H1 (cell line): ENCODE data around the gene ZNF598. TPM values are rescaled to one million over a fixed set of nuclear protein-coding genes. Genes with fewer than 3 reads are reported as not detected.
A peak's percentile ranks its signal among the peaks of the same experiment; 100 is the strongest.

Experiments used
- CTCF ChIA-PET: fragments of 300-600 bp; sonication (Branson Sonifier 250); formaldehyde crosslinking; loops from one replicate; lab custom pipeline; 2021; ENCODE audit not compliant: partially characterized antibody; lab: Charles Lee
- POLR2A ChIA-PET: fragments of 300-600 bp; sonication (Branson Sonifier 250); formaldehyde crosslinking; loops from one replicate; lab custom pipeline; 2021; ENCODE audit warnings: inconsistent platforms; ENCODE audit not compliant: partially characterized antibody; lab: Charles Lee
- DNase-seq, 2 experiments: peaks; one replicate each; pipeline versions ENCODE4 v3.0.0 to v3.0.0-alpha.2; 2010 to 2022; ENCODE audit warnings: low spot score in 2 of 2, low read depth in 1 of 2, mixed read lengths in 1 of 2
- FAIRE-seq: peaks from 2 replicates; lab custom pipeline; 2011; peaks lifted over from hg19 to GRCh38; lab: Jason Lieb, UNC
- H2AFZ ChIP-seq: 2 replicates; pipeline ENCODE4 v1.8.1; 2012; ENCODE audit warnings: low read length, inconsistent platforms
- H2AK5ac ChIP-seq: 2 replicates; pipeline ENCODE4 v1.6.1; 2013; ENCODE audit warnings: low read depth, low read length
- H2BK120ac ChIP-seq: replicated peaks from 2 replicates; pipeline ENCODE3; 2013; ENCODE audit warnings: low read depth, low read length, inconsistent platforms
- H2BK12ac ChIP-seq: 2 replicates; pipeline ENCODE4 v1.6.1; 2013; ENCODE audit warnings: low read depth, low read length
- H2BK15ac ChIP-seq: 2 replicates; pipeline ENCODE4 v1.6.1; 2013; ENCODE audit warnings: low read length
- H2BK20ac ChIP-seq: 2 replicates; pipeline ENCODE4 v1.6.1; 2013; ENCODE audit warnings: low read length
- H2BK5ac ChIP-seq: 2 replicates; pipeline ENCODE4 v1.6.1; 2013; ENCODE audit warnings: low read depth, low read length
- H3K14ac ChIP-seq: 2 replicates; pipeline ENCODE4 v1.6.1; 2013; ENCODE audit warnings: inconsistent platforms; ENCODE audit not compliant: insufficient read length
- H3K18ac ChIP-seq: 2 replicates; pipeline ENCODE4 v1.6.1; 2013; ENCODE audit warnings: low read length; ENCODE audit errors: extremely low read depth
- H3K23ac ChIP-seq: 2 replicates; pipeline ENCODE4 v1.6.1; 2013; ENCODE audit warnings: inconsistent platforms; ENCODE audit not compliant: insufficient read length
- H3K23me2 ChIP-seq: 2 replicates; pipeline ENCODE4 v1.6.1; 2013; ENCODE audit warnings: low read depth, low read length
- H3K27ac ChIP-seq: 2 replicates; pipeline ENCODE4 v1.6.1; 2011; ENCODE audit warnings: low read depth, low read length, inconsistent platforms
- H3K27me3 ChIP-seq, 4 experiments: replicated peaks in 1 of 4; 1 replicate in 1 of 4; 2 replicates in 3 of 4; pipeline versions ENCODE4 v1.6.1 to v1.8.1; 2011 to 2013; ENCODE audit warnings: low read length in 3 of 4, mild to moderate bottlenecking in 3 of 4, inconsistent platforms in 2 of 4, mixed read lengths in 2 of 4, moderate library complexity in 1 of 4; ENCODE audit not compliant: control insufficient read depth in 3 of 4, insufficient read depth in 3 of 4; ENCODE audit errors: extremely low read depth in 1 of 4
- H3K36me3 ChIP-seq, 4 experiments: 2 replicates each; pipeline versions ENCODE4 v1.6.1 to v1.8.1; 2011 to 2013; ENCODE audit warnings: mild to moderate bottlenecking in 4 of 4, low read length in 3 of 4, moderate library complexity in 2 of 4, control low read depth in 1 of 4, inconsistent platforms in 1 of 4; ENCODE audit not compliant: insufficient read depth in 4 of 4, control insufficient read depth in 2 of 4
- H3K4ac ChIP-seq: replicated peaks from 2 replicates; pipeline ENCODE3; 2013; ENCODE audit warnings: low read length, low read depth, mixed read lengths, inconsistent platforms; ENCODE audit not compliant: insufficient read length
- H3K4me1 ChIP-seq, 4 experiments: replicated peaks in 1 of 4; 1 replicate in 1 of 4; 2 replicates in 3 of 4; pipeline versions ENCODE4 v1.6.1 to v1.8.1; 2011 to 2013; ENCODE audit warnings: low read length in 3 of 4, inconsistent platforms in 2 of 4, mixed read lengths in 1 of 4; ENCODE audit not compliant: insufficient read depth in 4 of 4, control insufficient read depth in 3 of 4
- H3K4me2 ChIP-seq, 2 experiments: 2 replicates each; pipeline versions ENCODE4 v1.6.1 to v1.8.1; 2011 to 2013; ENCODE audit warnings: low read depth in 2 of 2, low read length in 2 of 2, control low read depth in 1 of 2, inconsistent platforms in 1 of 2, mild to moderate bottlenecking in 1 of 2; ENCODE audit not compliant: insufficient read depth in 1 of 2
- H3K4me3 ChIP-seq, 4 experiments: fragments of 200-600, 300-600 bp in 1 of 4; sonication (generic), shearing (Covaris generic), sonication (Bioruptor Twin) in 1 of 4; 2 replicates each; pipeline versions ENCODE4 v1.5.1 to v1.8.1; 2011 to 2016; ENCODE audit warnings: low read length in 4 of 4, low read depth in 3 of 4, control low read depth in 2 of 4, inconsistent platforms in 2 of 4, mild to moderate bottlenecking in 2 of 4, mixed read lengths in 1 of 4, moderate library complexity in 1 of 4; ENCODE audit not compliant: insufficient read depth in 2 of 4; ENCODE audit errors: extremely low read depth in 1 of 4
- H3K56ac ChIP-seq: replicated peaks from 2 replicates; pipeline ENCODE3; 2013; ENCODE audit warnings: low read depth, mild to moderate bottlenecking, mixed read lengths, low read length, inconsistent platforms; ENCODE audit not compliant: insufficient read length
- H3K79me1 ChIP-seq: 2 replicates; pipeline ENCODE4 v1.6.1; 2013; ENCODE audit warnings: low read depth, low read length, control low read depth
- H3K79me2 ChIP-seq, 2 experiments: 2 replicates each; pipeline versions ENCODE4 v1.6.1 to v1.8.1; 2012 to 2013; ENCODE audit warnings: low read length in 2 of 2, mild to moderate bottlenecking in 2 of 2, inconsistent platforms in 1 of 2; ENCODE audit not compliant: insufficient read depth in 2 of 2, control insufficient read depth in 1 of 2
- H3K9ac ChIP-seq, 4 experiments: replicated peaks in 1 of 4; 1 replicate in 1 of 4; 2 replicates in 3 of 4; pipeline versions ENCODE4 v1.6.1 to v1.8.1; 2011 to 2013; ENCODE audit warnings: low read depth in 3 of 4, low read length in 3 of 4, control low read depth in 2 of 4, mild to moderate bottlenecking in 2 of 4, moderate library complexity in 2 of 4, inconsistent platforms in 1 of 4; ENCODE audit errors: extremely low read depth in 1 of 4
- H3K9me3 ChIP-seq, 2 experiments: 2 replicates each; pipeline versions ENCODE4 v1.6.1 to v1.8.1; 2012 to 2013; ENCODE audit warnings: mild to moderate bottlenecking in 2 of 2, moderate library complexity in 2 of 2, control low read depth in 1 of 2, inconsistent platforms in 1 of 2, low read depth in 1 of 2, low read length in 1 of 2, mixed read lengths in 1 of 2; ENCODE audit not compliant: insufficient read depth in 2 of 2
- H4K20me1 ChIP-seq, 2 experiments: replicated peaks in 1 of 2; 2 replicates each; pipeline versions ENCODE3 to v1.8.1; 2011 to 2013; ENCODE audit warnings: inconsistent platforms in 2 of 2, low read length in 2 of 2, mild to moderate bottlenecking in 1 of 2; ENCODE audit not compliant: insufficient read depth in 2 of 2, control insufficient read depth in 1 of 2
- H4K5ac ChIP-seq: 2 replicates; pipeline ENCODE4 v1.6.1; 2013; ENCODE audit warnings: low read length, low read depth, mixed read lengths, inconsistent platforms; ENCODE audit not compliant: insufficient read length
- H4K8ac ChIP-seq: 2 replicates; pipeline ENCODE4 v1.8.0; 2013; ENCODE audit warnings: mild to moderate bottlenecking, moderate library complexity, low read length, inconsistent platforms; ENCODE audit not compliant: insufficient read depth; ENCODE audit errors: extremely low read depth
- H4K91ac ChIP-seq: replicated peaks from 2 replicates; pipeline ENCODE3; 2013; ENCODE audit warnings: low read length, mixed read lengths, inconsistent platforms; ENCODE audit not compliant: insufficient read length
- CHD1 ChIP-seq: IDR thresholded peaks from 2 replicates; pipeline ENCODE4 v1.6.1; 2012; ENCODE audit warnings: low read depth, low read length, improper control_type of control experiment
- SUZ12 ChIP-seq: fragments of 200-600 bp; sonication (generic); IDR thresholded peaks from 2 replicates; pipeline ENCODE4 v1.6.1; 2012; ENCODE audit warnings: mild to moderate bottlenecking, inconsistent platforms, low read length, moderate library complexity, mixed read lengths
- WGBS, 2 experiments: shearing (Covaris generic) in 1 of 2; methylation state at CpG; one replicate each; pipeline versions ENCODE4 v1.1.6 to v1.1.7; 2013 to 2015; ENCODE audit warnings: low lambda C conversion rate in 2 of 2, mixed read lengths in 2 of 2, inconsistent platforms in 1 of 2, low coverage in 1 of 2, missing lambda C conversion rate in 1 of 2; ENCODE audit not compliant: insufficient replicate concordance in 2 of 2, insufficient coverage in 1 of 2, insufficient read length in 1 of 2; ENCODE audit errors: extremely low coverage in 1 of 2, missing lambda C conversion rate in 1 of 2; 5-methylcytosine and 5-hydroxymethylcytosine counted together
- polyA plus RNA-seq, 7 experiments: library from polyadenylated mRNA; depleted of rRNA in 3 of 7; stranded (reverse) in 5 of 7; unstranded in 2 of 7; fragments of >200 nt in 5 of 7; fragments of 200-250 nt in 2 of 7; gene quantifications; 1 replicate in 5 of 7; 2 replicates in 1 of 7; 4 replicates in 1 of 7; pipeline versions ENCODE4 v1.2.1 to v1.2.3, GENCODE V29; 2011 to 2013; ENCODE audit warnings: missing spikeins in 2 of 7, mixed read lengths in 2 of 7
- total RNA-seq: library from RNA; stranded (reverse); fragmentation: NEBNext Ultra II Directional; extraction: Animal tissue kit (Norgen Biotek cat#: 25700); gene quantifications from 2 replicates; pipeline ENCODE4 v1.2.1, GENCODE V29; 2021

The ZNF598 gene
- total and polyA plus RNA-seq, 2 of the 8 experiments (the other 6 are each of a cell fraction or from before 2014, with no cell fraction given) = 29.3 to 47.6 TPM

- CTCF ChIA-PET = interaction anchor here (0.8 to 2.8 kb wide), 10 partner anchors 9 to 139 kb away, joined by 3 to 7 read pairs (median 6); partner anchors contain the start of genes NHERF2 and NPW
- WGBS, 2 experiments = 90% methylated on average over 15 of the region's 15 CpGs; no CpG with 5 or more reads in 1 of the 2 experiments
- no peak for FAIRE-seq
Observed at GRCh38 chr16:2008009-2008526, 1.6 kb downstream of the ZNF598 start.

More at GRCh38 chr16:2008009-2008526, 1.6 kb downstream of the ZNF598 start:
- H3K27ac ChIP-seq = no peak overlapping the region
- no peak for TF ChIP-seq SUZ12
- TF ChIP-seq CHD1 = no peak
- no peak overlapping the region for H3K14ac ChIP-seq
- no peak overlapping the region for H3K4ac ChIP-seq
- no peak overlapping the region for H4K5ac ChIP-seq
- H4K8ac ChIP-seq = no peak overlapping the region
- H3K56ac ChIP-seq = no peak overlapping the region
- peaks cover 22 to 50% of the 10 kb centered on the region in 2 experiments; a peak in 3 of 4 replicates for H3K79me2 ChIP-seq
- no peaks in the 10 kb centered on the region for H3K27me3 ChIP-seq
- peak overlapping the region; percentile 89 to 92; a peak in 3 of 4 replicates for H3K4me2 ChIP-seq
- H2AK5ac ChIP-seq = no peak overlapping the region
- H3K23ac ChIP-seq = no peak overlapping the region
- H3K4me1 ChIP-seq = peaks cover 3 to 38% (median 22%) of the 10 kb centered on the region in 4 experiments
- no peak overlapping the region for H2BK15ac ChIP-seq
- H3K36me3 ChIP-seq = peaks cover 0 to 4% (median under 1%) of the 10 kb centered on the region in 4 experiments; a peak in 2 of 8 replicates
- H2BK12ac ChIP-seq = no peak overlapping the region
- peaks cover 12% of the 10 kb centered on the region; the same call in 1 of the 2 replicates for H3K23me2 ChIP-seq
- peaks cover 9% of the 10 kb centered on the region; the same call in 1 of the 2 replicates for H3K79me1 ChIP-seq
- H3K9me3 ChIP-seq = no peaks in the 10 kb centered on the region
- no peak overlapping the region for H3K9ac ChIP-seq
- H4K20me1 ChIP-seq = peaks cover 23 to 51% of the 10 kb centered on the region in 2 experiments
- H3K4me3 ChIP-seq = peak overlapping the region in 3 of 4 experiments; percentile 80 to 95 (median 86); a peak in 5 of 8 replicates
- POLR2A ChIA-PET = interaction anchor here (0.6 to 2.8 kb wide), 14 partner anchors 9 to 232 kb away, joined by 3 to 17 read pairs (median 4); partner anchors contain the start of genes NPW, RPS2, TBL3 and TRAF7
- no peak overlapping the region for H4K91ac ChIP-seq
- no peak overlapping the region for H2BK20ac ChIP-seq
- no peak overlapping the region for H2AFZ ChIP-seq
- no peak overlapping the region for H2BK5ac ChIP-seq
- H3K18ac ChIP-seq = no peak overlapping the region
- no peak for DNase-seq
- H2BK120ac ChIP-seq = no peak overlapping the region
